IMR-90 (cell line): Measurements from ENCODE around the gene MGAT4A. TPM values are rescaled to one million over a fixed set of nuclear protein-coding genes. Genes with fewer than 3 reads are reported as not detected.

ENCODE experiments used
- ATAC-seq: fragments of 200-7000 bp; cut with Tn5 transposase; 2 replicates; pipeline ENCODE4 v1.9.1; 2020; ENCODE audit warnings: low read depth, mild to moderate bottlenecking, moderate library complexity
- BruUV-seq: library from RNA; stranded (reverse); fragments of 400-500 nt; replicated peaks from 2 replicates; lab custom pipeline; 2021; lab: Mats Ljungman, UMichigan
- CTCF ChIA-PET: fragments of 300-600 bp; formaldehyde crosslinking; extraction: SDS; loops from one replicate; lab custom pipeline; 2021; ENCODE audit warnings: antibody characterized with exemption; lab: Yijun Ruan, JAX
- POLR2A ChIA-PET: fragments of 300-600 bp; sonication (Branson Sonifier 250); formaldehyde crosslinking; loops from one replicate; lab custom pipeline; 2022; ENCODE audit warnings: antibody characterized with exemption; ENCODE audit not compliant: unreplicated experiment; lab: Charles Lee
- DNase-seq: peaks from one replicate; pipeline ENCODE4 v3.0.0; 2013
- H2AFZ ChIP-seq: replicated peaks from 2 replicates; pipeline ENCODE3; 2013; ENCODE audit warnings: low read length, mild to moderate bottlenecking; ENCODE audit not compliant: poor library complexity
- H2AK5ac ChIP-seq: 2 replicates; pipeline ENCODE4 v1.6.1; 2013; ENCODE audit warnings: low read depth, low read length, inconsistent platforms
- H2AK9ac ChIP-seq: replicated peaks from 2 replicates; pipeline ENCODE3; 2013; ENCODE audit warnings: mild to moderate bottlenecking, low read depth, low read length, moderate library complexity; ENCODE audit not compliant: poor library complexity
- H2BK120ac ChIP-seq: 2 replicates; pipeline ENCODE4 v1.6.1; 2013; ENCODE audit warnings: low read depth, low read length, inconsistent platforms
- H2BK15ac ChIP-seq: 3 replicates; pipeline ENCODE4 v1.6.1; 2013; ENCODE audit warnings: low read depth, low read length, inconsistent platforms
- H2BK20ac ChIP-seq: 2 replicates; pipeline ENCODE4 v1.6.1; 2013; ENCODE audit warnings: low read depth, mild to moderate bottlenecking, inconsistent platforms, low read length, moderate library complexity
- H2BK5ac ChIP-seq: 2 replicates; pipeline ENCODE4 v1.6.1; 2013; ENCODE audit warnings: mild to moderate bottlenecking, low read depth, low read length, inconsistent platforms; ENCODE audit not compliant: poor library complexity, severe bottlenecking
- H3K14ac ChIP-seq: replicated peaks from 2 replicates; pipeline ENCODE4 v1.6.1; 2013; ENCODE audit warnings: low read depth, low read length, inconsistent platforms
- H3K18ac ChIP-seq: 2 replicates; pipeline ENCODE4 v1.6.1; 2013; ENCODE audit warnings: low read depth, low read length, control low read depth
- H3K23ac ChIP-seq: 2 replicates; pipeline ENCODE4 v1.6.1; 2013; ENCODE audit warnings: low read depth, low read length, inconsistent platforms
- H3K27ac ChIP-seq: 2 replicates; pipeline ENCODE4 v1.5.1; 2013; ENCODE audit warnings: mild to moderate bottlenecking, control low read depth, low read length; ENCODE audit not compliant: insufficient read depth
- H3K27me3 ChIP-seq: 2 replicates; pipeline ENCODE4 v1.6.1; 2013; ENCODE audit warnings: low read length; ENCODE audit not compliant: control insufficient read depth, insufficient read depth
- H3K36me3 ChIP-seq: 2 replicates; pipeline ENCODE4 v1.6.1; 2013; ENCODE audit warnings: low read length, mixed read lengths; ENCODE audit not compliant: control insufficient read depth, insufficient read depth
- H3K4ac ChIP-seq: 2 replicates; pipeline ENCODE4 v1.6.1; 2013; ENCODE audit warnings: low read depth, low read length, inconsistent platforms
- H3K4me1 ChIP-seq: 2 replicates; pipeline ENCODE4 v1.6.1; 2013; ENCODE audit warnings: low read length, mixed read lengths; ENCODE audit not compliant: control insufficient read depth, insufficient read depth
- H3K4me2 ChIP-seq: 2 replicates; pipeline ENCODE4 v1.6.1; 2013; ENCODE audit warnings: low read depth, mild to moderate bottlenecking, control low read depth, low read length, moderate library complexity
- H3K4me3 ChIP-seq: 2 replicates; pipeline ENCODE4 v1.5.1; 2013; ENCODE audit warnings: low read depth, mild to moderate bottlenecking, control low read depth, low read length, moderate library complexity; ENCODE audit not compliant: insufficient read depth
- H3K56ac ChIP-seq: 2 replicates; pipeline ENCODE4 v1.6.1; 2013; ENCODE audit warnings: low read length, inconsistent platforms; ENCODE audit not compliant: insufficient read depth; ENCODE audit errors: extremely low read depth
- H3K79me1 ChIP-seq, 2 experiments: 2 replicates each; pipeline ENCODE4 v1.6.1; 2013; ENCODE audit warnings: low read length in 2 of 2, inconsistent platforms in 1 of 2, low read depth in 1 of 2
- H3K9ac ChIP-seq: 2 replicates; pipeline ENCODE4 v1.6.1; 2013; ENCODE audit warnings: low read depth, low read length, control low read depth
- H3K9me1 ChIP-seq: 2 replicates; pipeline ENCODE4 v1.6.1; 2013; ENCODE audit warnings: low read length, inconsistent platforms; ENCODE audit not compliant: insufficient read depth
- H3K9me3 ChIP-seq: 2 replicates; pipeline ENCODE4 v1.6.1; 2013; ENCODE audit warnings: low read length; ENCODE audit not compliant: control insufficient read depth, insufficient read depth
- H4K20me1 ChIP-seq: 2 replicates; pipeline ENCODE4 v1.6.1; 2013; ENCODE audit warnings: low read length, inconsistent platforms; ENCODE audit not compliant: insufficient read depth
- H4K5ac ChIP-seq: 2 replicates; pipeline ENCODE4 v1.6.1; 2013; ENCODE audit warnings: mild to moderate bottlenecking, low read depth, low read length, control low read depth
- H4K8ac ChIP-seq, 2 experiments: 2 replicates each; pipeline ENCODE4 v1.6.1; 2013; ENCODE audit warnings: low read depth in 2 of 2, low read length in 2 of 2, control low read depth in 1 of 2, inconsistent platforms in 1 of 2
- H4K91ac ChIP-seq: 2 replicates; pipeline ENCODE4 v1.6.1; 2013; ENCODE audit warnings: low read depth, low read length, inconsistent platforms; ENCODE audit not compliant: insufficient read depth
- CTCF ChIP-seq: conservative IDR thresholded peaks from 2 replicates; pipeline ENCODE4 v1.5.1; 2012; ENCODE audit warnings: mild to moderate bottlenecking, low read depth, low read length, improper control_type of control experiment
- ELK1 ChIP-seq: fragments of 150-350 bp; IDR thresholded peaks from 2 replicates; pipeline ENCODE4 v1.6.1; 2016; ENCODE audit warnings: low read depth, mild to moderate bottlenecking, low read length, moderate library complexity, borderline replicate concordance
- MAZ ChIP-seq: IDR thresholded peaks from 2 replicates; pipeline ENCODE4 v1.6.1; 2012; ENCODE audit warnings: low read depth, mild to moderate bottlenecking, low read length, improper control_type of control experiment, moderate library complexity, borderline replicate concordance
- RCOR1 ChIP-seq: IDR thresholded peaks from 2 replicates; pipeline ENCODE4 v1.6.1; 2012; ENCODE audit warnings: mild to moderate bottlenecking, low read length, improper control_type of control experiment; ENCODE audit not compliant: insufficient replicate concordance
- RFX5 ChIP-seq: IDR thresholded peaks from 2 replicates; pipeline ENCODE4 v1.8.0; 2012; ENCODE audit warnings: low read depth, mild to moderate bottlenecking, low read length, moderate library complexity
- WGBS, 2 experiments: methylation state at CpG; one replicate each; pipeline versions ENCODE4 v1.1.5 to v1.1.7; 2013; ENCODE audit warnings: missing lambda C conversion rate in 2 of 2; ENCODE audit not compliant: insufficient read length in 1 of 2; ENCODE audit errors: extremely low coverage in 2 of 2; 5-methylcytosine and 5-hydroxymethylcytosine counted together
- dilution Hi-C: fragments of 300-500 bp; cut with HindIII; formaldehyde crosslinking; loops from one replicate; pipeline ENCODE4 v1.14.3; 2018; ENCODE audit warnings: low sequenced_read_pairs; ENCODE audit not compliant: unreplicated experiment
- in situ Hi-C: fragments of 300-500 bp; cut with MboI; formaldehyde crosslinking; loops from 3 replicates; pipeline ENCODE4 v1.14.3; 2019; ENCODE audit warnings: low sequenced_read_pairs, inconsistent platforms, mixed read lengths
- intact Hi-C: fragments of 100-400 bp; cut with micrococcal nuclease; formaldehyde crosslinking; loops from 2 replicates; pipeline ENCODE4 v1.10.0; 2022
- polyA plus RNA-seq, 3 experiments: library from polyadenylated mRNA; depleted of rRNA; stranded (reverse); fragments of >200 nt; gene quantifications; 2 replicates each; pipeline ENCODE4 v1.2.3, GENCODE V29; 2012; ENCODE audit warnings: low replicate concordance in 1 of 3
- total RNA-seq: library from RNA; depleted of rRNA; stranded (reverse); fragments of >200 nt; gene quantifications from 2 replicates; pipeline ENCODE4 v1.2.3, GENCODE V29; 2012

Gene MGAT4A
- total and polyA plus RNA-seq, 2 of the 4 experiments (the other 2 are of a cell fraction), result under 0.01 TPM; not detected in 1

GRCh38 chr2:98731894-98732349 is 990 bp upstream of the MGAT4A start:
- ATAC-seq, result no peak
- intact Hi-C loops, result no loop called here

More at GRCh38 chr2:98731894-98732349, 990 bp upstream of the MGAT4A start:
- no peaks in the 10 kb centered on the region for H3K9me3 ChIP-seq
- H3K27ac ChIP-seq, result no peak overlapping the region
- BruUV-seq, result no TSS peak
- dilution Hi-C loops, result no loop called here
- no peak for TF ChIP-seq RFX5
- TF ChIP-seq MAZ, result no peak
- no peak for TF ChIP-seq RCOR1
- TF ChIP-seq ELK1, result no peak
- no peak for TF ChIP-seq CTCF
- peaks cover 28% of the 10 kb centered on the region for H3K27me3 ChIP-seq
- no peak overlapping the region for H4K8ac ChIP-seq
- no peak overlapping the region for H4K91ac ChIP-seq
- no peak overlapping the region for H3K23ac ChIP-seq
- H2BK20ac ChIP-seq, result no peak overlapping the region
- no peak overlapping the region for H4K5ac ChIP-seq
- H3K4ac ChIP-seq, result no peak overlapping the region
- POLR2A ChIA-PET, result no interaction called here
- peak overlapping the region; percentile 90 for H2AFZ ChIP-seq
- H3K14ac ChIP-seq, result no peak overlapping the region
- no peak overlapping the region for H2BK5ac ChIP-seq
- H3K9ac ChIP-seq, result no peak overlapping the region
- H3K18ac ChIP-seq, result no peak overlapping the region
- no peak overlapping the region for H3K56ac ChIP-seq
- CTCF ChIA-PET, result no interaction called here
- DNase-seq, result no peak
- no peak overlapping the region for H2BK15ac ChIP-seq
- no CpG with 5 or more reads among the region's 6 CpGs for WGBS, 2 experiments
- H3K36me3 ChIP-seq, result no peaks in the 10 kb centered on the region
- H3K4me3 ChIP-seq, result no peak overlapping the region
- in situ Hi-C loops, result no loop called here
- peaks cover 2% of the 10 kb centered on the region; the same call in 1 of the 2 replicates for H3K4me1 ChIP-seq
- H4K20me1 ChIP-seq, result no peaks in the 10 kb centered on the region
- no peaks in the 10 kb centered on the region for H3K79me1 ChIP-seq
- no peak overlapping the region for H2AK5ac ChIP-seq
- no peak overlapping the region for H2AK9ac ChIP-seq
- H2BK120ac ChIP-seq, result no peak overlapping the region
- no peaks in the 10 kb centered on the region; the same call in 1 of the 2 replicates for H3K9me1 ChIP-seq
- no peak overlapping the region for H3K4me2 ChIP-seq
